ENCODE results near the gene BCL11B.

BCL11B gene

GRCh38 chr14:99252940-99253868, 18.8 kb downstream of the BCL11B start:
- DNase-seq, result no peak

- no peak for DNase-seq
Observed at GRCh38 chr14:99252443-99252939, 19.5 kb downstream of the BCL11B start.

- DNase-seq, result no peak
Observed at GRCh38 chr14:99251721-99252120, 20.3 kb downstream of the BCL11B start.

- DNase-seq, result no peak
Observed at GRCh38 chr14:99250636-99251208, 21.3 kb downstream of the BCL11B start.

GRCh38 chr14:99249389-99249788, 22.6 kb downstream of the BCL11B start:
- DNase-seq, result no peak

- DNase-seq, result no peak
Observed at GRCh38 chr14:99248761-99249171, 23.2 kb downstream of the BCL11B start.

GRCh38 chr14:99247772-99248171, 24.2 kb downstream of the BCL11B start:
- no peak for DNase-seq

- DNase-seq, result peak; percentile 43
Observed at GRCh38 chr14:99247101-99247729, 24.8 kb downstream of the BCL11B start.

GRCh38 chr14:99246536-99247097, 25.4 kb downstream of the BCL11B start:
- DNase-seq, result no peak

- DNase-seq, result peak; percentile 53
Observed at GRCh38 chr14:99245564-99246511, 26.2 kb downstream of the BCL11B start.

GRCh38 chr14:99244941-99245563, 26.9 kb downstream of the BCL11B start:
- DNase-seq, result peak; percentile 35

GRCh38 chr14:99244367-99244901, 27.6 kb downstream of the BCL11B start:
- DNase-seq, result no peak

GRCh38 chr14:99242816-99243721, 28.9 kb downstream of the BCL11B start:
- peak; percentile 33 for DNase-seq

- DNase-seq, result no peak
Observed at GRCh38 chr14:99242238-99242637, 29.8 kb downstream of the BCL11B start.

GRCh38 chr14:99241325-99242010, 30.5 kb downstream of the BCL11B start:
- no peak for DNase-seq

GRCh38 chr14:99240627-99241324, 31.2 kb downstream of the BCL11B start:
- DNase-seq, result no peak

- peak; percentile 54 for DNase-seq
Observed at GRCh38 chr14:99239661-99240092, 32.3 kb downstream of the BCL11B start.

GRCh38 chr14:99238216-99238615, 33.8 kb downstream of the BCL11B start:
- no peak for DNase-seq

GRCh38 chr14:99237288-99237687, 34.7 kb downstream of the BCL11B start:
- DNase-seq, result no peak
